Right kidney (tissue), 1 donor: ENCODE data around the gene C6orf62.
"Not testable (repeated sequence)": the region's sequence is repeated elsewhere in the genome, so short reads cannot be mapped to it uniquely, and the experiment has no call there.

Experiments used
- DNase-seq: peaks from one replicate; pipeline ENCODE4 v3.0.0-alpha.2; 2016

C6orf62 gene

GRCh38 chr6:24702720-24703282 is 16.2 kb downstream of the C6orf62 start:
- no peak for DNase-seq

- no peak for DNase-seq
These were observed 19.2 kb downstream of the C6orf62 start for GRCh38 chr6:24699521-24700359.

GRCh38 chr6:24696097-24696496 is 22.9 kb downstream of the C6orf62 start:
- no peak for DNase-seq

GRCh38 chr6:24695635-24696034 is 23.3 kb downstream of the C6orf62 start:
- not testable (repeated sequence) for DNase-seq

- no peak for DNase-seq
These were observed 24.8 kb downstream of the C6orf62 start for GRCh38 chr6:24694198-24694597.

GRCh38 chr6:24692848-24693592 is 25.9 kb downstream of the C6orf62 start:
- no peak for DNase-seq

- no peak for DNase-seq
These were observed 26.5 kb downstream of the C6orf62 start for GRCh38 chr6:24692415-24692814.

GRCh38 chr6:24692003-24692402 is 27.0 kb downstream of the C6orf62 start:
- DNase-seq = no peak

GRCh38 chr6:24691550-24691949 is 27.4 kb downstream of the C6orf62 start:
- no peak for DNase-seq

GRCh38 chr6:24690593-24690992 is 28.4 kb downstream of the C6orf62 start:
- no peak for DNase-seq

- DNase-seq = no peak
These were observed 29.0 kb downstream of the C6orf62 start for GRCh38 chr6:24689964-24690363.

- no peak for DNase-seq
These were observed 32.0 kb downstream of the C6orf62 start for GRCh38 chr6:24686946-24687345.

- no peak for DNase-seq
These were observed 32.5 kb downstream of the C6orf62 start for GRCh38 chr6:24686408-24686807.

- DNase-seq = no peak
These were observed 35.4 kb downstream of the C6orf62 start for GRCh38 chr6:24683297-24684296.

- no peak for DNase-seq
These were observed 38.4 kb downstream of the C6orf62 start for GRCh38 chr6:24680582-24680981.

GRCh38 chr6:24678792-24679352 is 40.1 kb downstream of the C6orf62 start:
- not testable (repeated sequence) for DNase-seq

GRCh38 chr6:24673625-24674024 is 45.3 kb downstream of the C6orf62 start:
- DNase-seq = no peak

- no peak for DNase-seq
These were observed 46.3 kb downstream of the C6orf62 start for GRCh38 chr6:24672620-24673182.

GRCh38 chr6:24671077-24671476 is 47.9 kb downstream of the C6orf62 start:
- DNase-seq = not testable (repeated sequence)

GRCh38 chr6:24670492-24670891 is 48.5 kb downstream of the C6orf62 start:
- not testable (repeated sequence) for DNase-seq

GRCh38 chr6:24668997-24669361 is 50.0 kb downstream of the C6orf62 start:
- DNase-seq = no peak
